HG03571 (cell line): Measurements from ENCODE around the gene KCNQ2.

Experiments
- ATAC-seq: cut with Tn5 transposase; IDR thresholded peaks from one replicate; pipeline ENCODE4 v1.9.1; 2021; ENCODE audit not compliant: unreplicated experiment

KCNQ2 gene

DNA sequence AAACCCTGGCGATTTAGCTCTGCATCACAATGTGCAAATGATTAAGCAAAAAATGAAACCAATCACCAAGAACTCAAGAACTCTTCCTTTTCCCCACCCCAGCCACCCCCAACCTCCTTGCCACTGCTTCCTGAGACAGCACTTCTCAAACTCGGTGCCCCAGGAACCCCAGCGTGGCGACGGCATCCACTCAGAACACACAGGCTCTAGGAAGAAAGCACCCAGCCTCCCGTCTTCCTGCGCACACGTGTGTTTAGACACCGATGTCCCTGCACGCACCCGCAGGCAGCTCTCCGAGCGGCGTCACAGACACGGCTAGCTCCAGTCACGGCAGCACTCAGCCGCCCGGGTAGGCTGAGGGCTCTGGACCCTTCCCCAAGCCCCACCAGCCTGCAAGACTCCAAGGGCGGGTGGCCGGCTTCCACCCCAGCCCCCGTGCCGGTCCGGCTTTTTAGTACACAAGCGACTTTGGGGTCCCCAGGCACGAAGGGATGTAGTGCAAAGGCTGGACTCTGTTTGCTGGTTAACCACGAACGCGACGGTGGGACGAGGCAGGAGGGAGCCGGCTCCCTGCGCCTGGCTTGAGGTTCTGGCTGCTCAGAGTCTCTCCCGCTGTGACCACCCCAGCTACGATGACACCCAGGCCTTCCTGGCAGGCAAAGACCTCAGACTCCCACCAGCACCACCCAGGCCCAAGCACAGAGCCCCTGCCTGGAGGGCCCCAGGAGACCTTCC is 51.9 kb downstream of the KCNQ2 start:
- ATAC-seq: no peak

- ATAC-seq: no peak
These were observed 53.2 kb downstream of the KCNQ2 start for GRCh38 chr20:63419299-63419698.

DNA sequence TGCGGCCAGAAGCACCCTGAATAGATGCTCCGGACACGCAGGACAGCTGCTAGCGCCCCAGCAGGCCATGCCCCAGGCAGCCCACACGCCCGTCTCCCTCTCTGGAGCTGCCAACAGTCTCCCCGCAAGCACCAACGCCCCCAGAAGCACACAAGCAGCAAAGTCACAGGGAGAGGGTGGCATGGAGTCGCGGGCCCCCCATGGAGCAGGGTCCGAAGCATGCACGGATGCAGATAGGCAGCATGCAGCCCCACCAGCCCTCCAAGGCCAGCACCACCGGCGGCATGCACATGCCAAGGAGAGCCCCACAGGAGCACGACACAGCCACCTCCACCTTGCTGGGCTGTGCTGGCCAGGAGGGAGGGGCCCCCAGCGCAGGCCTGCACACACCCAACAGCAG is 53.8 kb downstream of the KCNQ2 start:
- ATAC-seq: no peak

GRCh38 chr20:63417738-63418120 is 54.7 kb downstream of the KCNQ2 start:
- ATAC-seq: no peak

DNA sequence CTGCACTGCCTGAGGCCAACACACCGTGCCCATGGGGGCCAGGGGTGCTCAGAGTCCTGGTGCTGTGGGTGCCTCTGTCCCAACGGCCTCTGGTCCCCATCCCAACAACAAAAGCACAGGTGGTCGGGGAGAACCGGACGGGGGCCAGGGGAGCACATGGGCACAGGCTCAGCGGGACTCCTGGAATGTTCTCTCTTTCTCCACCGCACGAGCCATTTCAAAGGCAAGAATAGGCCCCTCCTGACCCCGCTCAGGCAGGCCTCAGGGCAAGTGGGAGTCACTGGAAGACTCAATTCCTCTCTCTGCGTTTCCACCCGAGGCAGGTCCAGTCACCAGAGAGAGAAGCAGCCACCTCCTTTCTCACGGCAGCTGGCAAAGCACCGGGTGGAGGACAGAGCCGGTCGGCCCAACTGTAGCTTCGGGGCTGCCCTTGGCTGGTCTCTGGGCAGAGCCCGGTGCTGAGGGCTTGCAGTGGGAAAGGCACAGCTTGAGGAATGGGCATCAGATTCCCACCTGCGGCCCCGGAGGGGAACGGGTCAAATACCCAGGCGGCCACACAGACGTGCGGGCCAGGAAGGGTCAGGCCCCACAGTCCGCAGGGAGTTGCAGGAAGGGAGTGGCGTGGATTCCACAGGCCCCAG is 55.2 kb downstream of the KCNQ2 start:
- ATAC-seq: no peak

- no peak for ATAC-seq
These were observed 55.8 kb downstream of the KCNQ2 start for GRCh38 chr20:63416631-63417030.

DNA sequence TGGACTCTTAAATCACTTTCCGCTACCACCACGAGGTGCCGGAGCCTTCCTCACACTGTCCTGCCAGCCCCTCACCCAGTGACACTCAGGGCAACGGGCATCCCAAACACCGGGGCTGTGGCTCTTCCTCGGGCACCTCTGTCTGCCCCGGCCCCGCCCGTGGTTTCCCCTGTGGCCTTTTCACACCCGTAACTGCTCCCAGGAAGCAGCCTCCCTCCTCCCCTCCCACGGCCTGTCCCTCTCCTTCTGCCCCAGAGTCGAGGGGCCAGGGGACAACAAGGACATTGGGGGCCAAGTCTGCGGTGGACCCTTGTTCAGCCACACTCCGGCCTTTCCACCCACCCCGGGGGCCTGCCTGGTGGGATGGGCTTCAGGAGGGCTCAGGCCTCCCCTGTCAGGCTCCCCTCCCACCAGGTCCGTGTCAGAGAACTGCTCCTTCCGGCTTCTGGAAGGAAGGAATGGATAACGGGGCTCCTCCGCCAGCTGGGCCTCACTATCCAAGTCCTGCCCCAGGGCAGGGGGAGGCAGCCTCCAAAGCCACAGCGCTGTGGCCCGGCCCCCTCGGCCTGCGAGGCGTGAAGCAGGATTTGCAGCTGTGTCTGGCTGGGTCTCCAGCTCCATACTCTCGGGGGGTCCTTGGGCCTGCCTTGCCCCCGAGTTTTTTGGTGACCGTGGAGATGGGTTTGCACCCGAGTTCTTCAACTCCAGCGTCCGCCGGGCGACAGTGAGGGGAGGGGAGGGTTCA is 56.6 kb downstream of the KCNQ2 start:
- ATAC-seq: no peak

DNA sequence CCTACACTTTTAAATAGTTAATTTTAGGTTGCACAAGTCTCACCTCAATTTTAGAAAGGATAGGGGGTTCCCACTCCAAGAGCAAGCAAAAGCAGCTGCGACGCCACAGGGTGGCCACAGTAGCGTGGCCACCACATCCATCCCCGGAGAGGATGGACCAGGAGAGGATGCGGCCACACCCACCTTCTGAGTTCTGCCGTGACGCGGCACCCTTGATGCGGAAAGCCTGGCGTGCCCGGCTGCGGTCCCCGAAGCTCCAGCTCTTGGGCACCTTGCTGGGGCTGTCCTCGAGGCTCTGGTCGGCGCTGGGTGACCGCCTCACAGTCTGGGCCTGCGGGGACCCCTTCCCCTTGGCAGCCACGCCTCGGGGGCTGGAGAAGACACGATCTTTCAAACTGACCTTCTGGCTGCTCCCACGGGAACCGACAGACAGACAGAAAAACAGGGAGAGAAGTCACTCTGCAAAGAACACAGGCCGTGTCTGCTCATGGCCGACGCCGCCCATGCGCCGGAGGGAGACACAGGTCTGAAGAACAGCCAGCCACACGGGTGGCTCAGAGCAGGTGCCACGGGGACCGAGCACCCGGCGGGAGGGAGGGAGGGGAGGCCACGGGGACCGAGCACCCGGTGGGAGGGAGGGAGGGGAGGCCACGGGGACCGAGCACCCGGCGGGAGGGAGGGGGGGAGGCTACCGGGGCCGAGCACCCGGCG is 57.6 kb downstream of the KCNQ2 start:
- ATAC-seq: no peak

DNA sequence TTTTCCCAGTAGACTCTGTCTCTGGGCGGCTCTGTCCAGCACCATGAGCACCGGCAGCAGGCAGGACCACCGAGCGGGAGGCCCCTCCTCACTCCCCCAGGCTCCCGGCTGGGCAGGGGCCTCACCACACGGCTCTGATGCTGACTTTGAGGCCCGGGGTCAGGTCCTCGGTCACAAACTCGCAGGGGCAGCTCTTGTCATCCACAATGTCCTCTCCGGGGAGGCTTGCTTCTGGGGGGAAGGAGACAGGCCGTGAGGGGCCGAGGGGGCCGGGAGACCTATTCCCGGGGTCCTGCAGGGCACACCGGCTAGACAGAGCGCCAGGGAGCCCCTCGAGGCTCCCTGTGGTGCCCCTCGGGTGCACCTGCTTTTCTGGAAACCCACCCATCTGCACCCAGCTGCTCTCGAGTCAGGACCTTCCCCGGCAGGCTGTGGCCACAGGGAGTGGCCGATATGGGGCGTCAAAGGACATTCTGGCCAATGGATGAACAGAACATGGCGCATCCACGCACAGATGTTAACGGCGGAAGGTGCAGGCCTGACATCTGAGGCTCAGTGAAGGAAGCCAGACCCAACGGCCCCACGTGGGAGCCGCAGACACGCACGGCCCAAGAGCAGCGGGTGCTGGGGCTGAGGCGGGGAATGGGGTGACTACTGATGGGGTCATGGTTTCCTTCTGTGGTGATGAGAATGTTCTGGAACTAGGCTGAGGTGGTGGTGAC is 58.3 kb downstream of the KCNQ2 start:
- no peak for ATAC-seq

- ATAC-seq: no peak
These were observed 59.1 kb downstream of the KCNQ2 start for GRCh38 chr20:63413323-63413722.

GRCh38 chr20:63412889-63413288 is 59.6 kb downstream of the KCNQ2 start:
- ATAC-seq: no peak

DNA sequence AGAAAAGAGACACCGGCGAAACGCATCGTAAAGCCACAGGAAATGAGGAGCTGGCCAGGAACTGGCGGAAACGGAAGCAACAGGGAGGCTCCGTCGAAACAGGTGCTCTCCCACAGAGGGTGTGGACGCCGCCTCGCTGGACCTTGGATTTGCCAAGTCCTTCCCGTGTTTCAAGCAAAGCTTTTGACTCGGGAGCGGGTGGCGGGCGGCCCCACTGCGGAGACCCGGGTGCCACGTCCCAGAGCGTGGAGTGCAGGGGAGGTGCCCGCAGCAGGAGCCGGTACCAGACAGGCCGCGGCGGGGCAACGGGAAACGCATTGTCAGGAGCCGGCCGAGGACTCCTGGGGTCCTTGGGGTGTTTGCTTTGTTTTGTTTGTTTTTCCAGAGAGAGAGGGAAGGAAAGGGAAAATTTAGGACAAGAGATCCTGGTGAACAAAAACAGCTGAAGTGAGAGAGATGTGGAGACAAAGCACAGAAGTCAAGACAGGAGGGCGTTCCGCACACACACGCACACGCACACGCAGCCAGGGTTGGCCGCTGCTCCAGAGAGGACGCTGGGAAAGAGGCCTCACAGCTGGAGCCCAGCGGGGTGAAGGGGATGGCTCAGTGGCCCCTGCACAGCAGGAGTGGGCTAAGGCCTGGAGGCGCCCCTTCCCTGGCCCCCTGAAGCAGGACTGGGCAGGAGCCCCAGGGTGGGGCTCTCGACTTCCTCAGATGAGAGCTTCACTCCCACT is 60.4 kb downstream of the KCNQ2 start:
- ATAC-seq: no peak

GRCh38 chr20:63411151-63411897 is 61.1 kb downstream of the KCNQ2 start:
- no peak for ATAC-seq

- no peak for ATAC-seq
These were observed 62.5 kb downstream of the KCNQ2 start for GRCh38 chr20:63409834-63410435.

DNA sequence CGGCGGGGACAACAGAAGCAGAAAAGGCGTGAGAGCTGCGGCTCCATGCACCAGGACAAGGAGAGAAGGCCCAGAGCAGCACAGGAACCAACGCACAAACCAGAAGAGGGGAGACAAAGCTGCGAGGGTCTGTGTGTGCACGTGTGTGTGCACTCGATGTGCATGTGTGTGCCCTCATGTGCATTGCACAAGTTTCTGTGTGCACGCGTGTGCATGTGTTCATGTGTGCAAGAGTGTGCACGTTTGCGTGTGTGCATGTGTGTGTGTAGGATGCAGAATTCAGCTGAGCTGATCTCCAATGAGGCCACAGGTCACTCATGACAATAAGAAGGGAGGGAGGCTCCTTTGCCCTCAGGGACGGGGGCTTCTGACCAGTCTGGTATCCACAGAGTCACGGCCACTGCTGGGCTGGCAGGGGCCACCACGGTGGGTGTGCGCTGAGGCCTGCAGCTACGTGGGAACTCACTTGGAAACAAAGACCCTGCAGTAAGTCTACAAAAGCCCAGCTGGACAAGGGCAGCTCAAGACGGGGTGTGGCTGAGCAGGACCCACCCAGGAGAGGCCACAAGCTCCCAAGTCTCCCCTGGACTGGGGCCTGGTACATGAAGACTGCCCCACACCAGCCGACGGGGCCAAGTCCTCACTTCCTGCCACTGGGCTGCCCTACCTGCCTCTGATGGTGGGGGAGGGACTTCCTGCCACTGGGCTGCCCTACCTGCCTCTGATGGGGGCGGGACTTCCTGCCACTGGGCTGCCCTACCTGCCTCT is 63.2 kb downstream of the KCNQ2 start:
- ATAC-seq: no peak

DNA sequence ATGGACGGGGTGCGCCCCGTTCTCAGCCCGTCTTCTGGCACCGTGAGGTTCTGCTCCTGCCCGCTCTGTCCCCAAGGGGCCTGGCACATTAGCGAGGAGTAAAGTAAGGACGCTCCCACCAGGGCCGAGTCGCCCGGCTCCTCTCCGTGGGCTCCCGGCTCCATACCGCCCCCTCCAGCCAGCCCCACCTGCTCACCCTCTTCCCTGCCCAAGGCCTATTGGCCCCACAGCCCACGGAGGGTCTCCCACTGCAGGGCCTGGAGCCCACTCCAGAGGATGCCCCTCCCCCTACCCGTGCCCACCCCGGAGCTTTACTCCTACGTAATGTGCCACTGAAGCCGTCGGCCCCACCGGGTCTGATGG is 63.8 kb downstream of the KCNQ2 start:
- ATAC-seq: no peak

DNA sequence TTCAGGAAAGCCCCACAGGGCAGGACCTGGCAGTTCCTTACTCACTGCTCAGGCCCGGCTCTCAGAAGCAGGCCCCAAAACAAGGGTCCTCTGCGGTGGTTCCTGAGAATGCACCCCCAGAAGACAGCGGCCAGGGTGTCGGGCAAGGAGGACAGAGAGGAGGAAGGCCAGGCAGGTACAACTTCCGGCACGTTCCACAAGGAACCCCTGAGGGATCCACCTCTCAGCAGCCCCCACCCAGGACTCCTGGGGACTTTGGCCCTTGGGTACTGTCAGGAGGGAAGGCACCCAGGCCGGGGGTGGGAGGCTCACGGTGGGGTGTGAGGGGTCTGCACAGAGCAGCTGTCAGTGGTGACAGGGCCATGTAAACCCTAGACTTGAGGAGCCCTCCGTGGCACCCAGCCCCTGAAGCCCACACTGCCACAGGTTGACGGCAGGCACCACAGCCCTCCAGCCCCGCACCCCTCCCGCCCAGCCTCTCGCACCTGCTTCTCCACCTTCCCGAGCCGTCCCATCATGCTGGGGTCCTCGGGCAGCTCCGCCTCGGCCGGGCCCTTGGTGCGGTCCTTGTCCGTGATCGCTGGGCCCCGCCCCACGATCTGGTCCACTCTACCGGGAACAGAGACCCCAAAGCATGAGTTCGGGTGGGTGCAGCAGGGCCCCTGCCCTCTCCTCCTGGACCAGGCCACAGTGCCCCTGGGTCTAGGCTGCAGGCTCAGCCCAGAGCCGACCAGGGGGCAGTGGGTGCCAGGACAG is 64.3 kb downstream of the KCNQ2 start:
- no peak for ATAC-seq
